ENCODE data around the gene PSIP1. TPM values are rescaled to one million over a fixed set of nuclear protein-coding genes. Genes with fewer than 3 reads are reported as not detected.

PSIP1 gene
- total and polyA plus RNA-seq, 2 donors (not counting 1 experiment from before 2014, with no cell fraction given), result 51.2 to 73.3 TPM

DNA sequence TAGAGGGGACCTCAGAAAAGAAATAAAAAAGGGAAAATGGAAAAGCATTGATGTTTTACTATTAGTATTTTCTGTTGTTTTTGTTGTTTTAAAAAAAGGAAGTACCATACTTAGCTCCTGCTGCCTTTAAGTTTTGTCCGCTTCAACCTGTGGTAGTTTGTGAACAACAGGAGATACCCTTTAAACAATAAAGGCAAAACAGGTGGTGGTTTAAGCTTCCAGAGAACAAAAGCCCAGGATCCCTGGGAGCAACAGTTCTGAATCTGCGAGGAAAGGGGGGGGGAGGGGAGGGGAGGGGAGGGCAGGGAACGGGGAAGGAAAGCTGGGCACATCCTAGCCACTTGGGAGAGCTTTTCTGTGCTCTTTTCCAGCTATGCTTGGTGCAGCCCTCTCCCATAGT lies 2.1 kb upstream of the PSIP1 start:
- no peak overlapping the region for H3K4me3 ChIP-seq (replicated peaks in 1 of 4; ENCODE audit: control extremely low read depth in 1 of 4, insufficient read depth in 1 of 4, low read depth in 3 of 4, low read length in 4 of 4)
- peaks cover 22% of the 10 kb centered on the region for H3K79me2 ChIP-seq (ENCODE audit: control insufficient read depth, insufficient read depth, low read length)
- DNase-seq (ENCODE audit: low read depth in 2 of 2), result no peak
- no peaks in the 10 kb centered on the region for H3K36me3 ChIP-seq (ENCODE audit: control insufficient read depth, insufficient read depth, low read length)
- H3K9ac ChIP-seq (ENCODE audit: insufficient read depth, low read length), result no peak overlapping the region
- H3K27me3 ChIP-seq (ENCODE audit: control insufficient read depth, insufficient read depth, low read length), result no peaks in the 10 kb centered on the region
- H2AFZ ChIP-seq (ENCODE audit: low read length), result no peak overlapping the region
- H3K4me2 ChIP-seq (ENCODE audit: extremely low read depth, insufficient read depth, low read length), result no peak overlapping the region
- H3K9me3 ChIP-seq (ENCODE audit: control insufficient read depth, insufficient read depth, low read depth, low read length), result no peaks in the 10 kb centered on the region
- no peaks in the 10 kb centered on the region for H4K20me1 ChIP-seq (ENCODE audit: control insufficient read depth, extremely low read depth, insufficient read depth, low read length)
- TF ChIP-seq, protein P1, sequence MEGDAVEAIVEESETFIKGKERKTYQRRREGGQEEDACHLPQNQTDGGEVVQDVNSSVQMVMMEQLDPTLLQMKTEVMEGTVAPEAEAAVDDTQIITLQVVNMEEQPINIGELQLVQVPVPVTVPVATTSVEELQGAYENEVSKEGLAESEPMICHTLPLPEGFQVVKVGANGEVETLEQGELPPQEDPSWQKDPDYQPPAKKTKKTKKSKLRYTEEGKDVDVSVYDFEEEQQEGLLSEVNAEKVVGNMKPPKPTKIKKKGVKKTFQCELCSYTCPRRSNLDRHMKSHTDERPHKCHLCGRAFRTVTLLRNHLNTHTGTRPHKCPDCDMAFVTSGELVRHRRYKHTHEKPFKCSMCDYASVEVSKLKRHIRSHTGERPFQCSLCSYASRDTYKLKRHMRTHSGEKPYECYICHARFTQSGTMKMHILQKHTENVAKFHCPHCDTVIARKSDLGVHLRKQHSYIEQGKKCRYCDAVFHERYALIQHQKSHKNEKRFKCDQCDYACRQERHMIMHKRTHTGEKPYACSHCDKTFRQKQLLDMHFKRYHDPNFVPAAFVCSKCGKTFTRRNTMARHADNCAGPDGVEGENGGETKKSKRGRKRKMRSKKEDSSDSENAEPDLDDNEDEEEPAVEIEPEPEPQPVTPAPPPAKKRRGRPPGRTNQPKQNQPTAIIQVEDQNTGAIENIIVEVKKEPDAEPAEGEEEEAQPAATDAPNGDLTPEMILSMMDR (conservative IDR thresholded peaks at IDR 0.05 in 1 of 2, IDR thresholded peaks at IDR 0.05 in 1 of 2; ENCODE audit: low read depth in 1 of 2, low read length in 2 of 2), result no peak
- TF ChIP-seq EZH2 (IDR thresholded peaks at IDR 0.05; ENCODE audit: low read length, missing control alignments), result no peak
- H3K4me1 ChIP-seq (ENCODE audit: control insufficient read depth, extremely low read depth, insufficient read depth, low read length), result no peaks in the 10 kb centered on the region
- no peak overlapping the region for H3K27ac ChIP-seq (ENCODE audit: insufficient read depth, low read length)

DNA sequence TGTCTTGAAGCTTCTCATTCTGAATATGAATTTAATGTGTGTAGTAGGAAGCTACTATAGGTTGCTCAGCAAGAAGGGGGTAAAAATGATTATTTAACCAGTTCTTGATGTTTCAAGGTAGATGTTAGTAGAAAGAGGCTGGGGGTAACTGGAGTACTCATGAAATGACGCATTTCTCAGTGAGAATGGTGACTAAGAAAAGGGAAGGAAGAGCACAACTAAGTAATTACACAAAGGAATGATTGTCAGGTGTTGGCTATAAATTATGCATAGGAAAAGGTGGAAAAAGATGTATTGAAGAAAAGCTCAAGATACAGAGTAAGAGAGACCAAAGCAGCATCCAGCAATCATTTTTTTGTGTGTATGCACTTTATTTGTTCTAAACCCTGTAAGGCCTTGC lies 1.4 kb upstream of the PSIP1 start:
- H3K4me3 ChIP-seq (replicated peaks in 1 of 4; ENCODE audit: control extremely low read depth in 1 of 4, insufficient read depth in 1 of 4, low read depth in 3 of 4, low read length in 4 of 4), result no peak overlapping the region
- no peaks in the 10 kb centered on the region for H3K36me3 ChIP-seq (ENCODE audit: control insufficient read depth, insufficient read depth, low read length)
- no peak overlapping the region for H3K4me2 ChIP-seq (ENCODE audit: extremely low read depth, insufficient read depth, low read length)
- no peak for TF ChIP-seq EZH2 (IDR thresholded peaks at IDR 0.05; ENCODE audit: low read length, missing control alignments)
- TF ChIP-seq, protein P1 (conservative IDR thresholded peaks at IDR 0.05 in 1 of 2, IDR thresholded peaks at IDR 0.05 in 1 of 2; ENCODE audit: low read depth in 1 of 2, low read length in 2 of 2), result no peak
- no peak overlapping the region for H2AFZ ChIP-seq (ENCODE audit: low read length)
- H3K27me3 ChIP-seq (ENCODE audit: control insufficient read depth, insufficient read depth, low read length), result no peaks in the 10 kb centered on the region
- no peaks in the 10 kb centered on the region for H3K9me3 ChIP-seq (ENCODE audit: control insufficient read depth, insufficient read depth, low read depth, low read length)
- H3K27ac ChIP-seq (ENCODE audit: insufficient read depth, low read length), result no peak overlapping the region
- H3K79me2 ChIP-seq (ENCODE audit: control insufficient read depth, insufficient read depth, low read length), result peaks cover 25% of the 10 kb centered on the region
- DNase-seq (ENCODE audit: low read depth in 2 of 2), result no peak
- no peaks in the 10 kb centered on the region for H4K20me1 ChIP-seq (ENCODE audit: control insufficient read depth, extremely low read depth, insufficient read depth, low read length)
- H3K4me1 ChIP-seq (ENCODE audit: control insufficient read depth, extremely low read depth, insufficient read depth, low read length), result no peaks in the 10 kb centered on the region
- H3K9ac ChIP-seq (ENCODE audit: insufficient read depth, low read length), result no peak overlapping the region

DNA sequence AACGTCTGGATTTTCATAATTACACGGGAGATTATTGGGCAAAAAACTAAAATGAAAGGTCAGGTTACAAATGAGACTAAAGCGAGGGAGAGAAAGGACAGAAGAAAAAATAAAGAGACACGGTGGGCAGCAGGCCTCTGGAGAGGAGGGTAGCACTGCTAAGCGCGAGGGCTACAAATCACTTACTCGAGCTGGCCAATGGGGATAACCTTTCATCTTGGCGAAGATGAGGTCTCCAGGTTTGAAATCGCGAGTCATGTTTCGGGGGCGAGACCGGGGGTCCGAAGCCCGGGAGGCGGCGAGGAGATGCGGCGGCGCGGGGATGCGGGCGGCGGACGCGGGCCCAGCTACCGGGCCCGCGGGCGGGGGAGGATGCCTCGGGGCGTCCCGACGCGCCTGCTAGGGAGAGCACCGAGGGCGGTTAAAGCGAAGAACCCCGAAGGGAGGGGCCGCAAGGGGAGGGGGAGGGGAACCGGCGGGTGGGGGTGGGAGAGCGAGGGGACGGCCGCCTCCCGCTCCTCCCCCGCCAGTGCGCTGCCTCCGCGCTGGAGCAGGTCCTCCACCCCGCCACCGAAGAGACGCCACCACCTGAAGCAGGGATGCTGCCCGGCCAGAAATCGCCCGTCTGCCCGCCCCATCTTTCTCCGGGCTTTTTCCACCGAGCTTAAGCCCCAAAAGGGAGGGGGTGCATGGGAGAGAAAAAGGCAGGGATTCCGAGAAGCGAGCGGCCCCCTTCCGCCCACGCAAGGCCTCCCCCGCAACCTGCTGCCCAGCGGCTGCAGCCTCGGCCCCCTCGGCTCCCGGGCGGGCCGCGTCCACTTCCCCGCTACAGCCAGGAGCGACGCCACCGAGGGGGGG lies 610 bp downstream of the PSIP1 start:
- Histone ChIP-seq H3K4me2 (ENCODE audit: extremely low read depth, insufficient read depth, low read length) (peak overlapping the region; percentile 67), H3K27me3 (ENCODE audit: control insufficient read depth, insufficient read depth, low read length) (no peaks in the 10 kb centered on the region), H3K79me2 (ENCODE audit: control insufficient read depth, insufficient read depth, low read length) (peaks cover 25% of the 10 kb centered on the region), H3K9ac (ENCODE audit: insufficient read depth, low read length) (peak overlapping the region; percentile 92), H3K4me3 (replicated peaks in 1 of 4; ENCODE audit: control extremely low read depth in 1 of 4, insufficient read depth in 1 of 4, low read depth in 3 of 4, low read length in 4 of 4) (peak overlapping the region; percentile 80 to 88 (median 88)), H3K27ac (ENCODE audit: insufficient read depth, low read length) (peak overlapping the region; percentile 99), H3K4me1 (ENCODE audit: control insufficient read depth, extremely low read depth, insufficient read depth, low read length) (no peaks in the 10 kb centered on the region), H4K20me1 (ENCODE audit: control insufficient read depth, extremely low read depth, insufficient read depth, low read length) (no peaks in the 10 kb centered on the region), H3K9me3 (ENCODE audit: control insufficient read depth, insufficient read depth, low read depth, low read length) (no peaks in the 10 kb centered on the region), H2AFZ (ENCODE audit: low read length) (peak overlapping the region; percentile 95), H3K36me3 (ENCODE audit: control insufficient read depth, insufficient read depth, low read length) (peaks cover 3% of the 10 kb centered on the region)
- peak; percentile 20 to 36 for DNase-seq (ENCODE audit: low read depth in 2 of 2)
- TF ChIP-seq, protein P1 (conservative IDR thresholded peaks at IDR 0.05 in 1 of 2, IDR thresholded peaks at IDR 0.05 in 1 of 2; ENCODE audit: low read depth in 1 of 2, low read length in 2 of 2), result no peak
- TF ChIP-seq EZH2 (IDR thresholded peaks at IDR 0.05; ENCODE audit: low read length, missing control alignments), result no peak

Data from fibroblast of lung (primary cell).